Body of pancreas (tissue), 4 donors: Measurements from ENCODE around the gene ARL6IP4.
A peak's percentile ranks its signal among the peaks of the same experiment; 100 is the strongest.

ENCODE experiments used
- POLR2A ChIP-seq, 3 donors: fragments of 450-650 bp; IDR thresholded peaks; one replicate each; pipeline ENCODE4 v1.6.1; 2016; ENCODE audit warnings: antibody characterized with exemption in 3 of 3, mild to moderate bottlenecking in 2 of 3
- TF ChIP-seq, protein P1 (sequence below), 7 experiments: fragments of 450-650 bp in 4 of 7; fragments of 200-600 bp in 3 of 7; sonication (generic) in 3 of 7; IDR thresholded peaks; one replicate each; pipeline ENCODE4 v1.5.1; 2016 to 2019; ENCODE audit warnings: antibody characterized with exemption in 7 of 7

DNA sequence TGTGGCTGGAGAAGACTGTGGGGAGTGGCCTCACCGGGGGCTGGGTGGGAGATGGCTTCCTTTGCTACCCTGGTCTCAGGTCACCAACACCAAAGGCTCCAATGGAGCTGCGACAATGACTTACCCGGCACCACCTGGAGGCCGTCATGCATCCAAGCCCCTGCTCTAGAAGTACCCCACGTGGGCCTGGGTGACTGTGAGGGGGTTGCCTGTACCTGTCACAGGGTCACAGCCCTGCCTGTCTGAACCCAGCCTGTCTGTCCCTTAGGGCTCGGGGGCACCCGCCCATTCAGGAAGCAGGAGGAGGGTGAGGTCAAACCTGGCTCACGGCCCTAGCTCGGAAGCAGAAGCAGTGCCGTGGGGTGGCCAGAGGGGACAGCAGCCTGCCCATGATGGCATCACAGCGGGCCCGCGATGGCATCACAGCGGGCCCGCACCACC lies 33.1 kb upstream of the ARL6IP4 start:
- TF ChIP-seq, protein P1, sequence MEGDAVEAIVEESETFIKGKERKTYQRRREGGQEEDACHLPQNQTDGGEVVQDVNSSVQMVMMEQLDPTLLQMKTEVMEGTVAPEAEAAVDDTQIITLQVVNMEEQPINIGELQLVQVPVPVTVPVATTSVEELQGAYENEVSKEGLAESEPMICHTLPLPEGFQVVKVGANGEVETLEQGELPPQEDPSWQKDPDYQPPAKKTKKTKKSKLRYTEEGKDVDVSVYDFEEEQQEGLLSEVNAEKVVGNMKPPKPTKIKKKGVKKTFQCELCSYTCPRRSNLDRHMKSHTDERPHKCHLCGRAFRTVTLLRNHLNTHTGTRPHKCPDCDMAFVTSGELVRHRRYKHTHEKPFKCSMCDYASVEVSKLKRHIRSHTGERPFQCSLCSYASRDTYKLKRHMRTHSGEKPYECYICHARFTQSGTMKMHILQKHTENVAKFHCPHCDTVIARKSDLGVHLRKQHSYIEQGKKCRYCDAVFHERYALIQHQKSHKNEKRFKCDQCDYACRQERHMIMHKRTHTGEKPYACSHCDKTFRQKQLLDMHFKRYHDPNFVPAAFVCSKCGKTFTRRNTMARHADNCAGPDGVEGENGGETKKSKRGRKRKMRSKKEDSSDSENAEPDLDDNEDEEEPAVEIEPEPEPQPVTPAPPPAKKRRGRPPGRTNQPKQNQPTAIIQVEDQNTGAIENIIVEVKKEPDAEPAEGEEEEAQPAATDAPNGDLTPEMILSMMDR (IDR thresholded peaks at IDR 0.05): peak in 4 of 7 experiments; percentile 10 to 21 (median 19)
- TF ChIP-seq POLR2A (IDR thresholded peaks at IDR 0.05): no peak
